H1 (cell line): Measurements from ENCODE around the gene LCT. TPM values are rescaled to one million over a fixed set of nuclear protein-coding genes. Genes with fewer than 3 reads are reported as not detected.

Source experiments
- CTCF ChIA-PET: fragments of 300-600 bp; sonication (Branson Sonifier 250); formaldehyde crosslinking; loops from one replicate; lab custom pipeline; 2021; ENCODE audit not compliant: partially characterized antibody; lab: Charles Lee
- POLR2A ChIA-PET: fragments of 300-600 bp; sonication (Branson Sonifier 250); formaldehyde crosslinking; loops from one replicate; lab custom pipeline; 2021; ENCODE audit warnings: inconsistent platforms; ENCODE audit not compliant: partially characterized antibody; lab: Charles Lee
- DNase-seq, 2 experiments: peaks; one replicate each; pipeline versions ENCODE4 v3.0.0 to v3.0.0-alpha.2; 2010 to 2022; ENCODE audit warnings: low spot score in 2 of 2, low read depth in 1 of 2, mixed read lengths in 1 of 2
- FAIRE-seq: peaks from 2 replicates; lab custom pipeline; 2011; peaks lifted over from hg19 to GRCh38; lab: Jason Lieb, UNC
- H2AFZ ChIP-seq: 2 replicates; pipeline ENCODE4 v1.8.1; 2012; ENCODE audit warnings: low read length, inconsistent platforms
- H2AK5ac ChIP-seq: 2 replicates; pipeline ENCODE4 v1.6.1; 2013; ENCODE audit warnings: low read depth, low read length
- H2BK120ac ChIP-seq: replicated peaks from 2 replicates; pipeline ENCODE3; 2013; ENCODE audit warnings: low read depth, low read length, inconsistent platforms
- H2BK12ac ChIP-seq: 2 replicates; pipeline ENCODE4 v1.6.1; 2013; ENCODE audit warnings: low read depth, low read length
- H2BK15ac ChIP-seq: 2 replicates; pipeline ENCODE4 v1.6.1; 2013; ENCODE audit warnings: low read length
- H2BK20ac ChIP-seq: 2 replicates; pipeline ENCODE4 v1.6.1; 2013; ENCODE audit warnings: low read length
- H2BK5ac ChIP-seq: 2 replicates; pipeline ENCODE4 v1.6.1; 2013; ENCODE audit warnings: low read depth, low read length
- H3K14ac ChIP-seq: 2 replicates; pipeline ENCODE4 v1.6.1; 2013; ENCODE audit warnings: inconsistent platforms; ENCODE audit not compliant: insufficient read length
- H3K18ac ChIP-seq: 2 replicates; pipeline ENCODE4 v1.6.1; 2013; ENCODE audit warnings: low read length; ENCODE audit errors: extremely low read depth
- H3K23ac ChIP-seq: 2 replicates; pipeline ENCODE4 v1.6.1; 2013; ENCODE audit warnings: inconsistent platforms; ENCODE audit not compliant: insufficient read length
- H3K23me2 ChIP-seq: 2 replicates; pipeline ENCODE4 v1.6.1; 2013; ENCODE audit warnings: low read depth, low read length
- H3K27ac ChIP-seq: 2 replicates; pipeline ENCODE4 v1.6.1; 2011; ENCODE audit warnings: low read depth, low read length, inconsistent platforms
- H3K27me3 ChIP-seq, 4 experiments: replicated peaks in 1 of 4; 1 replicate in 1 of 4; 2 replicates in 3 of 4; pipeline versions ENCODE4 v1.6.1 to v1.8.1; 2011 to 2013; ENCODE audit warnings: low read length in 3 of 4, mild to moderate bottlenecking in 3 of 4, inconsistent platforms in 2 of 4, mixed read lengths in 2 of 4, moderate library complexity in 1 of 4; ENCODE audit not compliant: control insufficient read depth in 3 of 4, insufficient read depth in 3 of 4; ENCODE audit errors: extremely low read depth in 1 of 4
- H3K36me3 ChIP-seq, 4 experiments: 2 replicates each; pipeline versions ENCODE4 v1.6.1 to v1.8.1; 2011 to 2013; ENCODE audit warnings: mild to moderate bottlenecking in 4 of 4, low read length in 3 of 4, moderate library complexity in 2 of 4, control low read depth in 1 of 4, inconsistent platforms in 1 of 4; ENCODE audit not compliant: insufficient read depth in 4 of 4, control insufficient read depth in 2 of 4
- H3K4ac ChIP-seq: replicated peaks from 2 replicates; pipeline ENCODE3; 2013; ENCODE audit warnings: low read length, low read depth, mixed read lengths, inconsistent platforms; ENCODE audit not compliant: insufficient read length
- H3K4me1 ChIP-seq, 4 experiments: replicated peaks in 1 of 4; 1 replicate in 1 of 4; 2 replicates in 3 of 4; pipeline versions ENCODE4 v1.6.1 to v1.8.1; 2011 to 2013; ENCODE audit warnings: low read length in 3 of 4, inconsistent platforms in 2 of 4, mixed read lengths in 1 of 4; ENCODE audit not compliant: insufficient read depth in 4 of 4, control insufficient read depth in 3 of 4
- H3K4me2 ChIP-seq, 2 experiments: 2 replicates each; pipeline versions ENCODE4 v1.6.1 to v1.8.1; 2011 to 2013; ENCODE audit warnings: low read depth in 2 of 2, low read length in 2 of 2, control low read depth in 1 of 2, inconsistent platforms in 1 of 2, mild to moderate bottlenecking in 1 of 2; ENCODE audit not compliant: insufficient read depth in 1 of 2
- H3K4me3 ChIP-seq, 4 experiments: fragments of 200-600, 300-600 bp in 1 of 4; sonication (generic), shearing (Covaris generic), sonication (Bioruptor Twin) in 1 of 4; 2 replicates each; pipeline versions ENCODE4 v1.5.1 to v1.8.1; 2011 to 2016; ENCODE audit warnings: low read length in 4 of 4, low read depth in 3 of 4, control low read depth in 2 of 4, inconsistent platforms in 2 of 4, mild to moderate bottlenecking in 2 of 4, mixed read lengths in 1 of 4, moderate library complexity in 1 of 4; ENCODE audit not compliant: insufficient read depth in 2 of 4; ENCODE audit errors: extremely low read depth in 1 of 4
- H3K56ac ChIP-seq: replicated peaks from 2 replicates; pipeline ENCODE3; 2013; ENCODE audit warnings: low read depth, mild to moderate bottlenecking, mixed read lengths, low read length, inconsistent platforms; ENCODE audit not compliant: insufficient read length
- H3K79me1 ChIP-seq: 2 replicates; pipeline ENCODE4 v1.6.1; 2013; ENCODE audit warnings: low read depth, low read length, control low read depth
- H3K79me2 ChIP-seq, 2 experiments: 2 replicates each; pipeline versions ENCODE4 v1.6.1 to v1.8.1; 2012 to 2013; ENCODE audit warnings: low read length in 2 of 2, mild to moderate bottlenecking in 2 of 2, inconsistent platforms in 1 of 2; ENCODE audit not compliant: insufficient read depth in 2 of 2, control insufficient read depth in 1 of 2
- H3K9ac ChIP-seq, 4 experiments: replicated peaks in 1 of 4; 1 replicate in 1 of 4; 2 replicates in 3 of 4; pipeline versions ENCODE4 v1.6.1 to v1.8.1; 2011 to 2013; ENCODE audit warnings: low read depth in 3 of 4, low read length in 3 of 4, control low read depth in 2 of 4, mild to moderate bottlenecking in 2 of 4, moderate library complexity in 2 of 4, inconsistent platforms in 1 of 4; ENCODE audit errors: extremely low read depth in 1 of 4
- H3K9me3 ChIP-seq, 2 experiments: 2 replicates each; pipeline versions ENCODE4 v1.6.1 to v1.8.1; 2012 to 2013; ENCODE audit warnings: mild to moderate bottlenecking in 2 of 2, moderate library complexity in 2 of 2, control low read depth in 1 of 2, inconsistent platforms in 1 of 2, low read depth in 1 of 2, low read length in 1 of 2, mixed read lengths in 1 of 2; ENCODE audit not compliant: insufficient read depth in 2 of 2
- H4K20me1 ChIP-seq, 2 experiments: replicated peaks in 1 of 2; 2 replicates each; pipeline versions ENCODE3 to v1.8.1; 2011 to 2013; ENCODE audit warnings: inconsistent platforms in 2 of 2, low read length in 2 of 2, mild to moderate bottlenecking in 1 of 2; ENCODE audit not compliant: insufficient read depth in 2 of 2, control insufficient read depth in 1 of 2
- H4K5ac ChIP-seq: 2 replicates; pipeline ENCODE4 v1.6.1; 2013; ENCODE audit warnings: low read length, low read depth, mixed read lengths, inconsistent platforms; ENCODE audit not compliant: insufficient read length
- H4K8ac ChIP-seq: 2 replicates; pipeline ENCODE4 v1.8.0; 2013; ENCODE audit warnings: mild to moderate bottlenecking, moderate library complexity, low read length, inconsistent platforms; ENCODE audit not compliant: insufficient read depth; ENCODE audit errors: extremely low read depth
- H4K91ac ChIP-seq: replicated peaks from 2 replicates; pipeline ENCODE3; 2013; ENCODE audit warnings: low read length, mixed read lengths, inconsistent platforms; ENCODE audit not compliant: insufficient read length
- EP300 ChIP-seq, 2 experiments: IDR thresholded peaks; 1 replicate in 1 of 2; 2 replicates in 1 of 2; pipeline ENCODE4 v1.6.1; 2011 to 2012; ENCODE audit warnings: low read depth in 2 of 2, low read length in 2 of 2, mild to moderate bottlenecking in 2 of 2, borderline replicate concordance in 1 of 2, inconsistent platforms in 1 of 2, moderate library complexity in 1 of 2
- GTF2F1 ChIP-seq: IDR thresholded peaks from 2 replicates; pipeline ENCODE4 v1.6.1; 2012; ENCODE audit warnings: low read depth, low read length, improper control_type of control experiment, borderline replicate concordance
- MAFK ChIP-seq: IDR thresholded peaks from 2 replicates; pipeline ENCODE4 v1.6.1; 2012; ENCODE audit warnings: low read depth, mild to moderate bottlenecking, improper control_type of control experiment, low read length
- POLR2A ChIP-seq, 2 experiments: IDR thresholded peaks; 1 replicate in 1 of 2; 2 replicates in 1 of 2; pipeline ENCODE4 v1.6.1; 2011; ENCODE audit warnings: low read depth in 2 of 2, low read length in 2 of 2, mild to moderate bottlenecking in 2 of 2; ENCODE audit errors: control extremely low read depth in 1 of 2
- POLR2AphosphoS5 ChIP-seq: IDR thresholded peaks from 2 replicates; pipeline ENCODE4 v1.6.1; 2011; ENCODE audit warnings: low read depth, low read length
- RAD21 ChIP-seq, 2 experiments: IDR thresholded peaks in 1 of 2; conservative IDR thresholded peaks in 1 of 2; 2 replicates each; pipeline ENCODE4 v1.6.1; 2011; ENCODE audit warnings: low read depth in 2 of 2, low read length in 2 of 2, improper control_type of control experiment in 1 of 2, inconsistent platforms in 1 of 2, mild to moderate bottlenecking in 1 of 2, moderate library complexity in 1 of 2
- TAF7 ChIP-seq: optimal IDR thresholded peaks from 2 replicates; pipeline ENCODE3; 2011; ENCODE audit warnings: low read depth, mild to moderate bottlenecking, inconsistent platforms, low read length, moderate library complexity, borderline replicate concordance
- WGBS, 2 experiments: shearing (Covaris generic) in 1 of 2; methylation state at CpG; one replicate each; pipeline versions ENCODE4 v1.1.6 to v1.1.7; 2013 to 2015; ENCODE audit warnings: low lambda C conversion rate in 2 of 2, mixed read lengths in 2 of 2, inconsistent platforms in 1 of 2, low coverage in 1 of 2, missing lambda C conversion rate in 1 of 2; ENCODE audit not compliant: insufficient replicate concordance in 2 of 2, insufficient coverage in 1 of 2, insufficient read length in 1 of 2; ENCODE audit errors: extremely low coverage in 1 of 2, missing lambda C conversion rate in 1 of 2; 5-methylcytosine and 5-hydroxymethylcytosine counted together
- polyA plus RNA-seq, 7 experiments: library from polyadenylated mRNA; depleted of rRNA in 3 of 7; stranded (reverse) in 5 of 7; unstranded in 2 of 7; fragments of >200 nt in 5 of 7; fragments of 200-250 nt in 2 of 7; gene quantifications; 1 replicate in 5 of 7; 2 replicates in 1 of 7; 4 replicates in 1 of 7; pipeline versions ENCODE4 v1.2.1 to v1.2.3, GENCODE V29; 2011 to 2013; ENCODE audit warnings: missing spikeins in 2 of 7, mixed read lengths in 2 of 7
- total RNA-seq: library from RNA; stranded (reverse); fragmentation: NEBNext Ultra II Directional; extraction: Animal tissue kit (Norgen Biotek cat#: 25700); gene quantifications from 2 replicates; pipeline ENCODE4 v1.2.1, GENCODE V29; 2021
- TF ChIP-seq, protein P1 (sequence below), 3 experiments: IDR thresholded peaks; 1 replicate in 2 of 3; 2 replicates in 1 of 3; pipeline versions ENCODE4 v1.5.1 to v1.6.1; 2011; ENCODE audit warnings: low read length in 3 of 3, mild to moderate bottlenecking in 3 of 3, inconsistent platforms in 2 of 3, low read depth in 1 of 3, moderate library complexity in 1 of 3; ENCODE audit not compliant: insufficient read depth in 1 of 3; ENCODE audit errors: control extremely low read depth in 1 of 3

LCT gene
- total and polyA plus RNA-seq, 2 of the 8 experiments (the other 6 are each of a cell fraction or from before 2014, with no cell fraction given) = 0.06 TPM; not detected in 1

DNA sequence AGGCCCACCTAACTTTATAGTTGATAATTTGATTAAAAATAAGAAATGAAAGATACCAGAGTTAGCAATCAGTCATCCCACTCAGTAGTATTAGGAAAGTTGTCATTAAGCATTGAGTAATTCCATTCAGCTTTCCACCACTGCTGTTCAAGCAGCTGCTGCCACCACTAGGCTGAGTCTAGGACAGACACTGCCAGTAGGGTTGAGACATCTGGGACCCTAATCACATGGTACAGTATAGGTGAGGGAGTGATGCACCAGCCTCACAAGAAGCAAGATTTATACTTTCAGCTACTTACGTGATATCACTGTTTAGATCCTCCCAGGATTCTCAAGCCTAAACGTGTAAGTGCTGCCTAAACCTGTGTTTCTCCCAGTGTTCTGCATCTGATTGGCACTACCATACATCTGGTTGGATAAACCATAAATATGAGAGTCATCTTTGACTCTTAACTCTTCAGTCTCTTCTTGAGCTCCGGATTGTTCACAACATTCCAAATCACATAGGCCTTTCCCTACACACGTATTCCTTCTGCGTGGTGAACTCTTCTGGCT, 92.1 kb downstream of the LCT start:
- H2BK15ac ChIP-seq = no peak overlapping the region
- 93% methylated on average over 5 of the region's 5 CpGs; no CpG with 5 or more reads in 1 of the 2 experiments for WGBS, 2 experiments
- H3K14ac ChIP-seq = no peak overlapping the region
- no peak overlapping the region for H2AFZ ChIP-seq
- FAIRE-seq = peak; percentile 71
- ChIA-PET POLR2A (interaction anchor here (1.0 to 1.2 kb wide), 2 partner anchors 19 to 38 kb away, joined by 3 read pairs; no protein-coding TSS in a partner anchor), CTCF (interaction anchor here (0.7 to 4.4 kb wide), 4 partner anchors 18 to 52 kb away, joined by 3 to 17 read pairs (median 4); no protein-coding TSS in a partner anchor)
- H2BK20ac ChIP-seq = no peak overlapping the region
- peak overlapping the region in 1 of 2 experiments; percentile 80; a peak in 1 of 4 replicates for H3K4me2 ChIP-seq
- H3K18ac ChIP-seq = no peak overlapping the region
- no peak overlapping the region for H2BK12ac ChIP-seq
- no peak overlapping the region for H4K5ac ChIP-seq
- H2BK5ac ChIP-seq = no peak overlapping the region
- peaks cover 2% of the 10 kb centered on the region; the same call in 1 of the 2 replicates for H3K79me1 ChIP-seq
- no peak overlapping the region for H2AK5ac ChIP-seq
- no peak overlapping the region for H4K8ac ChIP-seq
- H3K56ac ChIP-seq = no peak overlapping the region
- H3K23ac ChIP-seq = no peak overlapping the region
- peaks cover 0 to 24% (median 6%) of the 10 kb centered on the region in 4 experiments; a peak in 5 of 8 replicates for H3K36me3 ChIP-seq
- no peaks in the 10 kb centered on the region for H3K27me3 ChIP-seq
- H3K4me3 ChIP-seq = no peak overlapping the region
- DNase-seq = no peak
- no peak overlapping the region for H3K27ac ChIP-seq
- no peak overlapping the region for H3K9ac ChIP-seq
- peaks cover 0 to 6% (median 3%) of the 10 kb centered on the region in 4 experiments; a peak in 2 of 7 replicates for H3K4me1 ChIP-seq
- no peak overlapping the region for H2BK120ac ChIP-seq
- H4K91ac ChIP-seq = no peak overlapping the region
- H3K23me2 ChIP-seq = no peaks in the 10 kb centered on the region; the same call in 1 of the 2 replicates
- no peaks in the 10 kb centered on the region for H3K9me3 ChIP-seq
- peaks cover 4 to 56% of the 10 kb centered on the region in 2 experiments; a peak in 3 of 4 replicates for H3K79me2 ChIP-seq
- no peak for TF ChIP-seq MAFK
- 0 out of 2 replicates have a peak, but pooled peaks have one; percentile 30 for TF ChIP-seq POLR2AphosphoS5
- TF ChIP-seq GTF2F1 = no peak
- TF ChIP-seq POLR2A (IDR thresholded peaks at IDR 0.05; ENCODE audit: control extremely low read depth in 1 of 2, low read depth in 2 of 2, low read length in 2 of 2) = peak in 1 of 2 experiments; percentile 41; a peak in 1 of 3 replicates
- peak; percentile 44 to 61 for TF ChIP-seq RAD21 (IDR thresholded peaks at IDR 0.05 in 1 of 2, conservative IDR thresholded peaks at IDR 0.05 in 1 of 2; ENCODE audit: low read depth in 2 of 2, low read length in 2 of 2)
- TF ChIP-seq TAF7 = no peak
- no peak for TF ChIP-seq EP300 (IDR thresholded peaks at IDR 0.05; ENCODE audit: borderline replicate concordance in 1 of 2, low read depth in 2 of 2, low read length in 2 of 2)
- TF ChIP-seq, protein P1, sequence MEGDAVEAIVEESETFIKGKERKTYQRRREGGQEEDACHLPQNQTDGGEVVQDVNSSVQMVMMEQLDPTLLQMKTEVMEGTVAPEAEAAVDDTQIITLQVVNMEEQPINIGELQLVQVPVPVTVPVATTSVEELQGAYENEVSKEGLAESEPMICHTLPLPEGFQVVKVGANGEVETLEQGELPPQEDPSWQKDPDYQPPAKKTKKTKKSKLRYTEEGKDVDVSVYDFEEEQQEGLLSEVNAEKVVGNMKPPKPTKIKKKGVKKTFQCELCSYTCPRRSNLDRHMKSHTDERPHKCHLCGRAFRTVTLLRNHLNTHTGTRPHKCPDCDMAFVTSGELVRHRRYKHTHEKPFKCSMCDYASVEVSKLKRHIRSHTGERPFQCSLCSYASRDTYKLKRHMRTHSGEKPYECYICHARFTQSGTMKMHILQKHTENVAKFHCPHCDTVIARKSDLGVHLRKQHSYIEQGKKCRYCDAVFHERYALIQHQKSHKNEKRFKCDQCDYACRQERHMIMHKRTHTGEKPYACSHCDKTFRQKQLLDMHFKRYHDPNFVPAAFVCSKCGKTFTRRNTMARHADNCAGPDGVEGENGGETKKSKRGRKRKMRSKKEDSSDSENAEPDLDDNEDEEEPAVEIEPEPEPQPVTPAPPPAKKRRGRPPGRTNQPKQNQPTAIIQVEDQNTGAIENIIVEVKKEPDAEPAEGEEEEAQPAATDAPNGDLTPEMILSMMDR (IDR thresholded peaks at IDR 0.05; ENCODE audit: control extremely low read depth in 1 of 3, insufficient read depth in 1 of 3, low read depth in 1 of 3, low read length in 3 of 3) = peak; percentile 31 to 54 (median 46)
- H4K20me1 ChIP-seq = peaks cover 0 to 7% of the 10 kb centered on the region in 2 experiments
- H3K4ac ChIP-seq = no peak overlapping the region
